Stimulated activated CD4-positive, alpha-beta T cell treated with anti-CD3 and anti-CD28 coated beads, TNF-alpha, amount 100 ng/mL, for 24 hours (primary cell): ENCODE measurements around the gene ENOSF1.

Experiments
- DNase-seq, 3 experiments: peaks; one replicate each; pipeline ENCODE4 v3.0.0-alpha.2; 2020; ENCODE audit warnings: low read depth in 3 of 3

The ENOSF1 gene

DNA sequence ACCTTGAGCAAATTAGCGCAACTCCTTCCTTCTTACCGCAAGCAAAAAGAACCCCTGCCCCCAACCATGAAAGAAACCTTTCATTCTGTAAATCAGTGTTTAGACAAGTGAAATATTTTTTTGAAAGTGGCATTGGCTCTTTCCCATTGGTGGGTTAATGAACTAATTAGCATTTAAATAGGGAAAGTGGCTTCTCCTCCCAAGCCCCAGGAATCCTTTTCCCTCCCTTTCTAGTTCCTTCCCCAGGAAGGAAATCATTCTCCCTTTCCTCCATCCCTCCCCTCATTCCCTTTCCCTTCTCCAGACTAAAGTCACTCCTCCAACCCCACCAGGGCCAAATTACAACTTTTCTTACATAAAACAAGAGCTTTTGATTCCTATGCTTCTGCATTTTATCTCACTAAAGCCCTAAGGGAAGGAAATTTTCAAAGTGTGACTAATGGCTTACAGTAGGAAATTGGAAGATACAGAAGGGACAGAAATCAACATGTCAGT lies 77.8 kb downstream of the ENOSF1 start:
- no peak for DNase-seq

GRCh38 chr18:631560-631959 lies 80.9 kb downstream of the ENOSF1 start:
- no peak for DNase-seq

DNA sequence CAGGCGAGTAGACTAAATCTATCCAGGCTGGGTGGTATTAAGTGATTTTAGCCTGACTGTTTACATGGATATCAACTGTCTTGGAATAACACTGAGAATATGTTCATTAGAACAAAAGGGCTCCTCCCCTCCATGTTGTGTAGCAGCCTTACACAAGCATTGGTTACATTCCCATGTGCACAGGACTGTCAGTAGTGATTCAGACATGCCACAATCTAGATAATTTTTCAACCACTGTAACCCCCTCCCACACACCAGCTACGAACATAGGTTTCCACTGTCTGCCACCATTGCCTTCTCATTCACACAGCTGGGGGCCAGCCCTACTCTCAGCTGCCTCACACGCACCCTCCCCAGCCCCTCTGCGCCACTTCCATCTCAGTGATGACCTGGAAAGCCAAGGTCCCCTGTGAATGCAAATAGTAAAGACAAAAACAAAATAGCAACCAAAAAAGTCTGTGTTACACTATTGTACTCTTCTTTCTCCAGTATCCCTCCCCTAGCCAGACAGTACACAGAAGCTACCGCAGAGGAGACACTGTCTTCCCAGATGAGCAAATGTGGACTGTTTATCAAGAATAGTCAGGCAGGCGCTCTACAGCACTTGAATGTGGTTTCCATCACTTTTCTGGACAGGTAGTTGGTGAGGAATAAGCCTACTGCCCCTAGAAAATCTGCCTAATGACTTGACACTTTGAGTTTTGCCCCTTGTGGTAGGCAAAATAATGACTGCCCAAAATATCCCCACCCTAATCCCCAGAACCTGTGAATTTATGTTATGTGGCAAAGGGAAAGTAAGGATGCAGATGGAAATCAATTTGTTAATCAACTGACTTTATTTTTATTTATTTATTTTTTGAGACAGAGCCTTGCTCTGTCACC lies 82.9 kb downstream of the ENOSF1 start:
- DNase-seq: no peak

DNA sequence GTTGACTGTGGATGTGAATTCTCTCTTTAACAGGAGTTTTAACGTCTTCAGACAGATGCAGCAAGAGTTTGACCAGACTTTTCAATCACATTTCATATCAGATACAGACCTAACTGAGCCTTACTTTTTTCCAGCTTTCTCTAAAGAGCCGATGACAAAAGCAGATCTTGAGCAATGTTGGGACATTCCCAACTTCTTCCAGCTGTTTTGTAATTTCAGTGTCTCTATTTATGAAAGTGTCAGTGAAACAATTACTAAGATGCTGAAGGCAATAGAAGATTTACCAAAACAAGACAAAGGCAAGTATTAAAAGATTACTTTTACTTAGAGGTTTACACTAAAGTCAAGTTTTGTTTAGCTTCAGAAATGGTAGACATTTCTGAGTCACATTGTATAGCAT lies 85.2 kb downstream of the ENOSF1 start:
- DNase-seq: no peak

GRCh38 chr18:623761-624620 lies 88.4 kb downstream of the ENOSF1 start:
- DNase-seq: peak; percentile 22 to 53 (median 29)

GRCh38 chr18:622289-622688 lies 90.1 kb downstream of the ENOSF1 start:
- no peak for DNase-seq

GRCh38 chr18:621291-622043 lies 91.0 kb downstream of the ENOSF1 start:
- no peak for DNase-seq
